ENCODE results near the gene ZRANB3.

ZRANB3 gene

GRCh38 chr2:135208016-135208415 is 323.0 kb downstream of the ZRANB3 start:
- no peak for TF ChIP-seq SIN3A (IDR thresholded peaks at IDR 0.05; ENCODE audit: borderline replicate concordance, insufficient read depth, low read length)
- no peak for TF ChIP-seq FOXP2 (optimal IDR thresholded peaks at IDR 0.05; ENCODE audit: borderline replicate concordance, extremely low read depth, extremely low read length, insufficient read depth)
- no peak for TF ChIP-seq REST (IDR thresholded peaks at IDR 0.05; ENCODE audit: insufficient read depth in 1 of 2, low read depth in 2 of 2, low read length in 2 of 2)
- TF ChIP-seq POLR2AphosphoS5 (IDR thresholded peaks at IDR 0.05; ENCODE audit: low read depth, low read length): no peak
- no peak for TF ChIP-seq TAF1 (IDR thresholded peaks at IDR 0.05; ENCODE audit: borderline replicate concordance, insufficient read depth, low read length)

- TF ChIP-seq POLR2AphosphoS5 (IDR thresholded peaks at IDR 0.05; ENCODE audit: low read depth, low read length): no peak
These were observed 327.1 kb downstream of the ZRANB3 start for GRCh38 chr2:135203944-135204343.

GRCh38 chr2:135202751-135203150 is 328.3 kb downstream of the ZRANB3 start:
- TF ChIP-seq TAF1 (IDR thresholded peaks at IDR 0.05; ENCODE audit: borderline replicate concordance, insufficient read depth, low read length) (no peak), FOXP2 (optimal IDR thresholded peaks at IDR 0.05; ENCODE audit: borderline replicate concordance, extremely low read depth, extremely low read length, insufficient read depth) (no peak), REST (IDR thresholded peaks at IDR 0.05; ENCODE audit: insufficient read depth in 1 of 2, low read depth in 2 of 2, low read length in 2 of 2) (no peak), POLR2AphosphoS5 (IDR thresholded peaks at IDR 0.05; ENCODE audit: low read depth, low read length) (no peak), SIN3A (IDR thresholded peaks at IDR 0.05; ENCODE audit: borderline replicate concordance, insufficient read depth, low read length) (no peak)

GRCh38 chr2:135198481-135198880 is 332.5 kb downstream of the ZRANB3 start:
- TF ChIP-seq FOXP2 (optimal IDR thresholded peaks at IDR 0.05; ENCODE audit: borderline replicate concordance, extremely low read depth, extremely low read length, insufficient read depth): no peak
- no peak for TF ChIP-seq TAF1 (IDR thresholded peaks at IDR 0.05; ENCODE audit: borderline replicate concordance, insufficient read depth, low read length)
- no peak for TF ChIP-seq SIN3A (IDR thresholded peaks at IDR 0.05; ENCODE audit: borderline replicate concordance, insufficient read depth, low read length)
- TF ChIP-seq REST (IDR thresholded peaks at IDR 0.05; ENCODE audit: insufficient read depth in 1 of 2, low read depth in 2 of 2, low read length in 2 of 2): no peak
- no peak for TF ChIP-seq POLR2AphosphoS5 (IDR thresholded peaks at IDR 0.05; ENCODE audit: low read depth, low read length)

- no peak for TF ChIP-seq REST (IDR thresholded peaks at IDR 0.05; ENCODE audit: insufficient read depth in 1 of 2, low read depth in 2 of 2, low read length in 2 of 2)
- TF ChIP-seq SIN3A (IDR thresholded peaks at IDR 0.05; ENCODE audit: borderline replicate concordance, insufficient read depth, low read length): no peak
- TF ChIP-seq POLR2AphosphoS5 (IDR thresholded peaks at IDR 0.05; ENCODE audit: low read depth, low read length): no peak
- TF ChIP-seq FOXP2 (optimal IDR thresholded peaks at IDR 0.05; ENCODE audit: borderline replicate concordance, extremely low read depth, extremely low read length, insufficient read depth): no peak
- TF ChIP-seq TAF1 (IDR thresholded peaks at IDR 0.05; ENCODE audit: borderline replicate concordance, insufficient read depth, low read length): no peak
These were observed 340.2 kb downstream of the ZRANB3 start for GRCh38 chr2:135190799-135191198.

Measured in PFSK-1 (cell line).